Hematopoietic multipotent progenitor cell treated with erythropoietin and hydrocortisone succinate and interleukin-3 and kit ligand, for 6 days (in vitro differentiated cells): Measurements from ENCODE around the gene AKR7A2.
"Not testable (repeated sequence)": the region's sequence is repeated elsewhere in the genome, so short reads cannot be mapped to it uniquely, and the experiment has no call there.

ENCODE experiments used
- DNase-seq: peaks from one replicate; pipeline ENCODE4 v3.0.0-alpha.2; 2015

The AKR7A2 gene

GRCh38 chr1:19324665-19324990, 12.7 kb upstream of the AKR7A2 start:
- DNase-seq, result no peak

GRCh38 chr1:19323987-19324664, 12.2 kb upstream of the AKR7A2 start:
- DNase-seq, result no peak

- DNase-seq, result no peak
These were observed 10.5 kb upstream of the AKR7A2 start for GRCh38 chr1:19322481-19322880.

- no peak for DNase-seq
These were observed 9.1 kb upstream of the AKR7A2 start for GRCh38 chr1:19321071-19321470.

- DNase-seq, result no peak
These were observed 7.3 kb upstream of the AKR7A2 start for GRCh38 chr1:19319196-19319595.

GRCh38 chr1:19317126-19317910, 5.4 kb upstream of the AKR7A2 start:
- no peak for DNase-seq

GRCh38 chr1:19315378-19316198, 3.6 kb upstream of the AKR7A2 start:
- DNase-seq, result peak; percentile 59

GRCh38 chr1:19313961-19314882, 2.3 kb upstream of the AKR7A2 start:
- DNase-seq, result no peak

GRCh38 chr1:19313636-19313959, 1.7 kb upstream of the AKR7A2 start:
- DNase-seq, result peak; percentile 41

GRCh38 chr1:19312782-19313635, 1.1 kb upstream of the AKR7A2 start:
- peak; percentile 83 for DNase-seq

GRCh38 chr1:19311503-19311930, 427 bp downstream of the AKR7A2 start:
- DNase-seq, result peak; percentile 22

- peak; percentile 26 for DNase-seq
These were observed 1.0 kb downstream of the AKR7A2 start for GRCh38 chr1:19310720-19311502.

GRCh38 chr1:19310061-19310460, 1.9 kb downstream of the AKR7A2 start:
- DNase-seq, result no peak

- no peak for DNase-seq
These were observed 2.7 kb downstream of the AKR7A2 start for GRCh38 chr1:19309123-19309813.

- DNase-seq, result no peak
These were observed 3.4 kb downstream of the AKR7A2 start for GRCh38 chr1:19308509-19308907.

- DNase-seq, result no peak
These were observed 4.0 kb downstream of the AKR7A2 start for GRCh38 chr1:19307794-19308508.

- no peak for DNase-seq
These were observed 5.0 kb downstream of the AKR7A2 start for GRCh38 chr1:19306941-19307340.

- DNase-seq, result no peak
These were observed 6.1 kb downstream of the AKR7A2 start for GRCh38 chr1:19305880-19306279.

- DNase-seq, result not testable (repeated sequence)
These were observed 7.9 kb downstream of the AKR7A2 start for GRCh38 chr1:19304081-19304480.

GRCh38 chr1:19300211-19300610, 11.7 kb downstream of the AKR7A2 start:
- DNase-seq, result no peak
